Skeletal muscle tissue (tissue), 4 donors: ENCODE measurements around the gene LZTR1. TPM values are rescaled to one million over a fixed set of nuclear protein-coding genes. Genes with fewer than 3 reads are reported as not detected.

ENCODE experiments used
- H3K27ac ChIP-seq: one replicate; pipeline ENCODE4 v1.7.0; 2013; ENCODE audit warnings: mild to moderate bottlenecking, low read depth, low read length, inconsistent platforms
- H3K27me3 ChIP-seq, 3 donors: one replicate each; pipeline ENCODE4 v1.7.0; 2013; ENCODE audit warnings: low read length in 3 of 3; ENCODE audit not compliant: control insufficient read depth in 3 of 3, insufficient read depth in 3 of 3
- H3K36me3 ChIP-seq, 3 donors: one replicate each; pipeline ENCODE4 v1.7.0; 2013; ENCODE audit warnings: low read length in 3 of 3; ENCODE audit not compliant: control insufficient read depth in 3 of 3, insufficient read depth in 3 of 3
- H3K4me1 ChIP-seq, 3 donors: one replicate each; pipeline ENCODE4 v1.7.0; 2013; ENCODE audit warnings: low read length in 3 of 3, mild to moderate bottlenecking in 3 of 3; ENCODE audit not compliant: control insufficient read depth in 3 of 3, insufficient read depth in 3 of 3
- H3K4me3 ChIP-seq, 3 donors: one replicate each; pipeline ENCODE4 v1.7.0; 2013; ENCODE audit warnings: low read length in 3 of 3
- H3K9ac ChIP-seq, 3 donors: one replicate each; pipeline ENCODE4 v1.7.0; 2013; ENCODE audit warnings: low read length in 3 of 3, mild to moderate bottlenecking in 3 of 3, moderate library complexity in 2 of 3, low read depth in 1 of 3
- H3K9me3 ChIP-seq, 3 donors: one replicate each; pipeline ENCODE4 v1.7.0; 2013; ENCODE audit warnings: low read length in 3 of 3; ENCODE audit not compliant: control insufficient read depth in 3 of 3
- total RNA-seq: library from RNA; depleted of rRNA; stranded (reverse); fragments of >200 nt; gene quantifications from one replicate; pipeline ENCODE4 v1.2.3, GENCODE V29; 2014
- donor health status: Osteomylitis.

The LZTR1 gene
- total RNA-seq, 1 donor from 2014 or later, result 32.4 TPM

DNA sequence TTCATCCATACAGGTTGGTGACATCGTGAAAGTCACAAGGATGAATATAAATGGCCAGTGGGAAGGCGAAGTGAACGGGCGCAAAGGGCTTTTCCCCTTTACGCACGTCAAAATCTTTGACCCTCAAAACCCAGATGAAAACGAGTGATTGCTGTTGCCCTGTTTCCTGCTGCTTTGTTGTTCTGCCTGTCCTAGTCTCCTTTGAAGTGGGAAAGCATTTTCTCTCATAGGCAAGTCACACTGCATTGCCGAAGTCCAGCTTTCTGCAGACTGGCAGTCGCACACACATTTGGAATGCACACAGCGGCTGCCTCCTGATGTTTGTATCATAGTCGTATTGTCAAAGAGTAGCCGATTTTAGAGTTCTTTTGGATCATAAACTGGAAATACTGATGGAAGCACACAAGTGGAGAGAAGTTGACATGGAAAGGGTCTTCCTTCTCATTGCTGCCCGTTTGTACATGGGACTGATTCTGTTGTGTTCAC, 32.4 kb upstream of the LZTR1 start:
- Histone ChIP-seq H3K27me3 (no peaks in the 10 kb centered on the region), H3K27ac (no peak overlapping the region), H3K4me3 (no peak overlapping the region), H3K36me3 (peaks cover 21 to 35% (median 23%) of the 10 kb centered on the region in 3 donors), H3K9ac (no peak overlapping the region), H3K9me3 (no peaks in the 10 kb centered on the region), H3K4me1 (peaks cover 5 to 29% (median 25%) of the 10 kb centered on the region in 3 donors)

DNA sequence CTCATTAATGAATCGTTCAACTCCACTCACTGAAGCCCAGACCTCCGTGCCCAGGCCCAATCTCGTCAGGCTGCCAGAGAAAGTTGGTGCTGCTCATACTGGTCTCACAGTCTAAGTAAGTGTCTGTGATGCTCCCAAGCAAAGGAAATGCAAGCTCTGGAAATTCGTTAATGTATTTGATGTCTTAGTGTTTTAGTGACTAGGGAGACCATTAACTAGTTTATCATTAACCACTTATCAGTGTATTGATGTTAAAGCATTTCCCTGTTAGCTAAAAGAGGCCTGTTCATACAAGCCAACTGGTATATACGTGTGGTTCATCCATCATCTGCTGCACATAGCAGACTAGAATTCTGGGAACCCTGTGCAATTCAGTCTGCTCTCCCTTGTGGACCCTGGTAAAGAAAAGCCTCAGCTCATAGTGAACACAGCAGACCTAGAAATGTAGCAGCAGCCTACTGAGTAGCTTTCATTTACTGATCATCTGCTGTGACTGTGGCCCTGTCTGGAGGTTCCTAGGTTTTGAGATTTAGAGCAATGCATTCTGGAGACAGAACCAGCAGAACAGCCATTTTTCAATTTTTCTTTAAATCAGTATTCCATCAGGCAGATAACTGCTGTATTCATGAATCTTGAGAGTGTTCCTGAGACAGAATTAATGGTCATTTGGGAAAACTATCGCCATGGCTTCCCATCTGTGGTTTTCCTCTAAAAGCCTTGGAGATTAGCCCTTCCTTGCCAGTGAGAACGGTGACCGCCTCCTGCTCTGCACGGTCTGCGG, 30.8 kb upstream of the LZTR1 start:
- Histone ChIP-seq H3K4me3 (no peak overlapping the region), H3K9me3 (no peaks in the 10 kb centered on the region), H3K27ac (no peak overlapping the region), H3K27me3 (no peaks in the 10 kb centered on the region), H3K9ac (no peak overlapping the region), H3K36me3 (peaks cover 21 to 35% (median 23%) of the 10 kb centered on the region in 3 donors), H3K4me1 (peaks cover 2 to 27% (median 20%) of the 10 kb centered on the region in 3 donors)

DNA sequence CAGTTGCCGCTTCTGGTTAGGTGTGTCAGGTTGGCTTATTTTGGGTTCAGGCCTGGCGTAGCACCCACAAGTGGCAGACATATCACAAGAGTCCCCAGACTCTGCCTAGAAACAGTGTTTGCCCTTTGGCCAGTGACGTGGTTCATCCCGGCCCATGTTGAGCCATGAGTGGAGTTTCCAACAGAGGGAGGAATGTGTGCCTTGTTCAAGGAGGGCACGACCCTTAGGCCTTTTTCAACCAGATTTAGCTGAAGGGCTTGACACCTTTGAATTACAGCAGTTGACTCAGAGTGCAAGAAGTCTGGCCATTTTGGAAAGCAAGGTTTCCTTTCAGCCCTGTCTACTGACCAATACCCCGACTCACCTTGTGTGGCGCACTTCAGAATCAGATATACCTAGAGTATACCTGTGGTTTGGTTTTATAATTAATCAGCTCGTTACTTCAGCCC, 30.1 kb upstream of the LZTR1 start:
- H3K9me3 ChIP-seq, result no peaks in the 10 kb centered on the region
- no peak overlapping the region for H3K4me3 ChIP-seq
- peaks cover 9 to 27% (median 22%) of the 10 kb centered on the region in 3 donors for H3K4me1 ChIP-seq
- no peaks in the 10 kb centered on the region for H3K27me3 ChIP-seq
- H3K27ac ChIP-seq, result no peak overlapping the region
- H3K36me3 ChIP-seq, result peaks cover 18 to 35% (median 23%) of the 10 kb centered on the region in 3 donors
- H3K9ac ChIP-seq, result no peak overlapping the region

- peaks cover 15 to 33% (median 25%) of the 10 kb centered on the region in 3 donors for H3K4me1 ChIP-seq
- peak overlapping the region; percentile 22 for H3K27ac ChIP-seq
- peaks cover 18 to 35% (median 23%) of the 10 kb centered on the region in 3 donors for H3K36me3 ChIP-seq
Measured at GRCh38 chr22:20952544-20953341, 29.4 kb upstream of the LZTR1 start.

GRCh38 chr22:20953342-20953608, 28.8 kb upstream of the LZTR1 start:
- peak overlapping the region in 1 of 3 donors; percentile 17 for H3K9ac ChIP-seq
- peak overlapping the region; percentile 10 for H3K27ac ChIP-seq
- peaks cover 19 to 38% (median 28%) of the 10 kb centered on the region in 3 donors for H3K4me1 ChIP-seq
- no peaks in the 10 kb centered on the region for H3K9me3 ChIP-seq
- peaks cover 18 to 35% (median 23%) of the 10 kb centered on the region in 3 donors for H3K36me3 ChIP-seq
- H3K27me3 ChIP-seq, result peaks cover 0 to 3% (median 0%) of the 10 kb centered on the region in 3 donors
- H3K4me3 ChIP-seq, result no peak overlapping the region

More at GRCh38 chr22:20952544-20953341, 29.4 kb upstream of the LZTR1 start:
- H3K4me3 ChIP-seq, result no peak overlapping the region
- H3K9me3 ChIP-seq, result no peaks in the 10 kb centered on the region
- H3K9ac ChIP-seq, result peak overlapping the region in 1 of 3 donors; percentile 17
- H3K27me3 ChIP-seq, result peaks cover 0 to 3% (median 0%) of the 10 kb centered on the region in 3 donors

DNA sequence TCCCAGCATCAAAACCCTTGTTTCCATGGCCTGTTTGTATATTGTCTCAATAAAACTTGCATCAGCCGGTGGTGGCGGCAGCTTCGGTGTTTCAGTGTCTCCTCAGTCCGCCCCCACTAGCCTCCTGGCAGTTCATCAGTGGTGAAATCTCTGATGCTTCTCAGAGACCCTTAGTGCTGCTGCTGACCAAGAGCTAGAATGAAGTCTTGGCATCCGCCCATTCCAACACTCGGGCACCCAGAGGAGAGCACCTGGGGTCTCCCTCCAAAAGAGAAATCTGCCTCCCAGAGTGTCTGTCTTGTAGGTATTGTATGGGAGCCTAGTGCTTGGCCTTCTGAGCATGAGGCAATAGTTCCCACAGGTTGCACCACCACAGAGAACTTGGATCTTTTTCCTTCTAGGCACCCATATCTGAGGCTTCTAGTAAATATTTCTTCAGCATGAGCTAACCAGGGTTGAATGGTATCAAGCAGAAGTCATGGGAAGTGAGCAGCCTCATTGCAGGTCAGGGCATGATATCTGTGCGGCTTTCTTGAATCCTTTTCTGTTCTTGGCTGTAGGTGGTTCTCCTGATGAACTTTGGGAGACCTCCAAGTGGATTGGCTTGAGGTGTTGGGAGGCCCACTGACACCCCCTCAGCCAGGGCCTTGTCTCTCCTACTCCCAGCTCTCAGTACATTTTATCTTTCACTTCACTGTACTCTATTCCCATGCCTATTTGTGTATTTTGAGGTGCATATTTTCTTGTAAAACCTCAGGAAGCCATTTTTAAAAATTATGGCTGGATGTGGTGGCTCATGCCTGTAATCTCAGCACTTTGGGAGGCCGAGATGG, 28.2 kb upstream of the LZTR1 start:
- no peak overlapping the region for H3K4me3 ChIP-seq
- peaks cover 17 to 38% (median 26%) of the 10 kb centered on the region in 3 donors for H3K4me1 ChIP-seq
- peaks cover 18 to 35% (median 23%) of the 10 kb centered on the region in 3 donors for H3K36me3 ChIP-seq
- peaks cover 0 to 3% (median 0%) of the 10 kb centered on the region in 3 donors for H3K27me3 ChIP-seq
- H3K9ac ChIP-seq, result peak overlapping the region in 1 of 3 donors; percentile 43
- no peak overlapping the region for H3K27ac ChIP-seq
- no peaks in the 10 kb centered on the region for H3K9me3 ChIP-seq

DNA sequence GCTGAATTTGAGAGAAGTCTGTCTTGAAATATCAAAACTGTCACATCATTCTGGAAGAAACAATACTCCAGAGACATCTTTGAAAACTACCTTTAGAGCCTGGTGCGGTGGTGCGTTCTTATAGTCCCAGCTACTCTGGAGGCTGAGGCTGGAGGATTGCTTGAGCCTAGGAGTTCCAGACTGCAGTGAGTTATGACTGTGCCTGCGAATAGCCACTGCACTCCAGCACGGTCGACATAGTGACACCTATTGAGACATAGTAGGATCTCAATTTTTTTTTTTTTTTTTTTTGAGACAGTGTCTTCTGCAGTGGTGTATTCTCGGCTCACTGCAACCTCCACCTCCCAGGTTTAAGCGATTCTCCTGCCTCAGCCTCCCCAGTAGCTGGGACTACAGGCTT, 26.5 kb upstream of the LZTR1 start:
- no peak overlapping the region for H3K27ac ChIP-seq
- no peak overlapping the region for H3K9ac ChIP-seq
- peaks cover 11 to 26% (median 17%) of the 10 kb centered on the region in 3 donors for H3K36me3 ChIP-seq
- H3K9me3 ChIP-seq, result no peaks in the 10 kb centered on the region
- H3K4me3 ChIP-seq, result no peak overlapping the region
- H3K27me3 ChIP-seq, result peaks cover 0 to 3% (median 0%) of the 10 kb centered on the region in 3 donors
- peaks cover 17 to 38% (median 26%) of the 10 kb centered on the region in 3 donors for H3K4me1 ChIP-seq

GRCh38 chr22:20956258-20957101, 25.6 kb upstream of the LZTR1 start:
- Histone ChIP-seq H3K27ac (no peak overlapping the region), H3K4me3 (peak overlapping the region; percentile 62 to 82 (median 68)), H3K4me1 (peaks cover 17 to 38% (median 26%) of the 10 kb centered on the region in 3 donors), H3K27me3 (peaks cover 0 to 3% (median 1%) of the 10 kb centered on the region in 3 donors), H3K9me3 (no peaks in the 10 kb centered on the region), H3K9ac (peak overlapping the region; percentile 51 to 77 (median 56)), H3K36me3 (peaks cover 5 to 17% (median 8%) of the 10 kb centered on the region in 3 donors)
